Thyroid gland (tissue), 4 donors: ENCODE measurements around the gene GARIN1A.

Experiments
- CTCF ChIP-seq, 6 experiments: fragments of 200-600 bp in 3 of 6; fragments of 450-650 bp in 3 of 6; sonication (generic) in 3 of 6; IDR thresholded peaks; one replicate each; pipeline ENCODE4 v1.5.1; 2016 to 2019; ENCODE audit warnings: antibody characterized with exemption in 6 of 6, mild to moderate bottlenecking in 2 of 6, inconsistent platforms in 1 of 6, moderate library complexity in 1 of 6
- POLR2A ChIP-seq, 2 donors: fragments of 450-650 bp; IDR thresholded peaks; one replicate each; pipeline ENCODE4 v1.6.1; 2017; ENCODE audit warnings: antibody characterized with exemption in 2 of 2, mild to moderate bottlenecking in 2 of 2, moderate library complexity in 1 of 2

- TF ChIP-seq POLR2A (IDR thresholded peaks at IDR 0.05) (no peak), CTCF (IDR thresholded peaks at IDR 0.05) (no peak)
These were observed 19.1 kb downstream of the GARIN1A start for GRCh38 chr7:128691227-128691626.
